ENCODE measurements around the gene AIF1. TPM values are rescaled to one million over a fixed set of nuclear protein-coding genes. Genes with fewer than 3 reads are reported as not detected.

Gene AIF1
- 15.2 TPM for total RNA-seq
- long read RNA-seq, transcript AIF1-203 (6 exons, 711 nt): major isoform, 5 of 7 reads
- long read RNA-seq, partial matches to known transcripts: 1 of 7 reads
- long read RNA-seq, other reads (novel, unspliced or antisense): 1 of 7 reads

DNA sequence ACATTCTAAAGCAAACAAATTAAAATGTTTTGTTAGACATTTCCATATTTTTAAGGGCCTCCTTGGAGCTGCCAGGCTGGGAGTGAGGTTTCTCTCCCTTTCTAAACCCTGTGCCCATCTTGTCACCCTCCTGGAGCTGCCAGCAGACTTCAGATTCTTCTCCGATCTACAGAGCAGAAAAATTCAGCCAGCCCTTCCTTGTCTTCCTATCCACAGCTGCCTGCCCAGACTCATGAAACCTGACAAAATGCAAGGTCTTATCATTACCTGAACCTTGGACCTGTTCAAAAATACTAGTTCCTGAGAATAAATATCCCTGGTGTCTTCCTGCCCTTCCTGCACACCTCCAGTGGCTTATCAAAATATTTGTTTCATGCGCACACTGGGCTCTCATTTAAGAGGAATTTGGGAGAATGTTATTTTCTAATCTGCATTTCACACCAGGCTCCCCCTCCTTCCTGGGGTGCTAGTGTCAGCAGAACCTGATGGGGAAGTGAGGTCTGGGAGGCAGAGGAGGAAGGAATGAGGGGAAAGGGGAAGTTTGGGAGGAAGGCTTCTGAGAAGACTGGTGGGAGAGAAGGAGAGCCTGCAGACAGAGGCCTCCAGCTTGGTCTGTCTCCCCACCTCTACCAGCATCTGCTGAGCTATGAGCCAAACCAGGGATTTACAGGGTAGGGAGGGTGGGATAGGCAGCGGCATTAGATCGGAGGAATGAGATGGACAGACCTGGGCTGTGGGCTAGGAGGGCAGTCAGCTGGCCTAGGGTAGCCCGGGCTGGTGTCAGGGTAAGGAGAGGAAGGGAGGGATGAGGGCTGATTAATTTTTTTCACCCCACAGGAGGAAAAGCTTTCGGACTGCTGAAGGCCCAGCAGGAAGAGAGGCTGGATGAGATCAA lies at the start of gene AIF1:
Gene AIF1, plus strand, starts transcription at position 551 of the 895 bp plus-strand sequence. Its CDS starts 96 bp downstream, at position 647.
- Histone ChIP-seq H3K36me3 (no peaks in the 10 kb centered on the region), H3K4me3 (peak within 1 kb of the TSS; percentile 44), H3K9me3 (replicated peaks) (no peaks in the 10 kb centered on the region), H3K27me3 (ENCODE audit: low read depth) (no peaks in the 10 kb centered on the region), H3K4me1 (peaks cover 6% of the 10 kb centered on the region), H3K27ac (replicated peaks) (peak within 1 kb of the TSS; percentile 42)
- TF ChIP-seq, protein P1, sequence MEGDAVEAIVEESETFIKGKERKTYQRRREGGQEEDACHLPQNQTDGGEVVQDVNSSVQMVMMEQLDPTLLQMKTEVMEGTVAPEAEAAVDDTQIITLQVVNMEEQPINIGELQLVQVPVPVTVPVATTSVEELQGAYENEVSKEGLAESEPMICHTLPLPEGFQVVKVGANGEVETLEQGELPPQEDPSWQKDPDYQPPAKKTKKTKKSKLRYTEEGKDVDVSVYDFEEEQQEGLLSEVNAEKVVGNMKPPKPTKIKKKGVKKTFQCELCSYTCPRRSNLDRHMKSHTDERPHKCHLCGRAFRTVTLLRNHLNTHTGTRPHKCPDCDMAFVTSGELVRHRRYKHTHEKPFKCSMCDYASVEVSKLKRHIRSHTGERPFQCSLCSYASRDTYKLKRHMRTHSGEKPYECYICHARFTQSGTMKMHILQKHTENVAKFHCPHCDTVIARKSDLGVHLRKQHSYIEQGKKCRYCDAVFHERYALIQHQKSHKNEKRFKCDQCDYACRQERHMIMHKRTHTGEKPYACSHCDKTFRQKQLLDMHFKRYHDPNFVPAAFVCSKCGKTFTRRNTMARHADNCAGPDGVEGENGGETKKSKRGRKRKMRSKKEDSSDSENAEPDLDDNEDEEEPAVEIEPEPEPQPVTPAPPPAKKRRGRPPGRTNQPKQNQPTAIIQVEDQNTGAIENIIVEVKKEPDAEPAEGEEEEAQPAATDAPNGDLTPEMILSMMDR (IDR thresholded peaks at IDR 0.05; ENCODE audit: borderline replicate concordance): no peak
- DNase-seq: no peak
- intact Hi-C loops (cut with micrococcal nuclease): no loop called here

DNA sequence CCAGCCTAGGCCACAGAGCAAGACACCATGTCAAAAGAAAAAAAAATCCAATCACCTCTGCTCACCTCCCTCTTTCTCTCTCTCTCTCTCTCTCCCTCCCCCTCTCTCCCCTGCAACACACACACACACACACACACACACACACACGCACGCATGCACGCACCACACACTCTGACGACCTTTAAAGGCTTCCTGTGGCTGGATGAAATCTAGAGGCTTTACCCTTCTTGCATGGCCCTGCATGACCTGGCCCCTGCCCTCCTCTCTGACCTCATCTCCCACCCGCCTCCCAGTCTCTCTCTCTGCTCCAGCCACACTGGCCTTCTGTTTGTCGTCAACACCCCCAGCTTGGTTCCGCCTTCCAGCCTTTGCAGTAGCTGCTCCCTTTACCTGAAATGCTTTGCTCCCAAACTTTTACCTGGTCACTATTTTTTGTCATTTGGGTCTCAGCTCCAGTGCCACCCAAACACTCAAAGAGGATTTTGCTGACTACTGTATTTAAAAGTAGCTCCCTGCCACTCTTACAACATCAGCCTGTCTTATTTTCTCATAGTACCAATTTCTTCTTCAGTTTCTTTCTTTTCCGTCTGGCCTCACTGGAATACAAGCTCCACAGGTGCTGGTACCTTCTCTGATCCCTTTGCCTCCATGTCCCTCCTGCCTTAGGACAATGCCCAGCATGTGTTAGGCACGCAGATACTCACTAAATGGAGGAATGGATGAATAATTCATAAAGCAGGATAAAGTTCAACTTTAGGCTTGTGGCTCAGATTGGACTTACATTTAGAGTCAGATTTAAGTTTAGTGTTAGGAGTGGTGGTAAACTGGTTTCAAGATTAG lies 47.3 kb upstream of the AIF1 start:
- Histone ChIP-seq H3K27ac (replicated peaks) (no peak overlapping the region), H3K27me3 (ENCODE audit: low read depth) (no peaks in the 10 kb centered on the region), H3K4me3 (no peak overlapping the region), H3K9me3 (replicated peaks) (no peaks in the 10 kb centered on the region), H3K4me1 (no peaks in the 10 kb centered on the region), H3K36me3 (no peaks in the 10 kb centered on the region)
- DNase-seq: no peak
- TF ChIP-seq, protein P1 (IDR thresholded peaks at IDR 0.05; ENCODE audit: borderline replicate concordance): no peak
- intact Hi-C loops (cut with micrococcal nuclease): no loop called here

DNA sequence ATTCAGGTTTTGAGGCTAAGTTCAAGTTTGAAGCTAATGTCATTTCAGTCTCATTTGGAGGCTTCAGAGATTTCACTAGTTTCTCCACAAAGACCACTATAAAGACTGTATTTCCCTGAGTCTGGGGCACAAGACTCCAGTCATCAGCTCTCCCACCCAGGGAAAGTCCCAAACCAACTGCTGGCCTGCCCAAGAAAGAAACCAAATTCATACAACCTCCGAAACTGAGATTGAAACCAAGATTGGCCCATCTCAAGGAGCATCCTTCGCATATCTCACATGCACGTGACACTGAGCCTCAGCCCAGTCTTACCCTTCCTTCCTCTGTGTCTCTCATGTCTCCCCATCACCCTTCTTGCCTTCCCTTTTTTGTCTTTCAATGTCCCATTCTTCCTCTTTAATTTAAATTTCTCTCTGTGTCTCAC lies 46.5 kb upstream of the AIF1 start:
- Histone ChIP-seq H3K4me3 (no peak overlapping the region), H3K9me3 (replicated peaks) (no peaks in the 10 kb centered on the region), H3K4me1 (no peaks in the 10 kb centered on the region), H3K36me3 (no peaks in the 10 kb centered on the region), H3K27me3 (ENCODE audit: low read depth) (no peaks in the 10 kb centered on the region), H3K27ac (replicated peaks) (no peak overlapping the region)
- intact Hi-C loops (cut with micrococcal nuclease): no loop called here
- no peak for DNase-seq
- TF ChIP-seq, protein P1 (IDR thresholded peaks at IDR 0.05; ENCODE audit: borderline replicate concordance): no peak

DNA sequence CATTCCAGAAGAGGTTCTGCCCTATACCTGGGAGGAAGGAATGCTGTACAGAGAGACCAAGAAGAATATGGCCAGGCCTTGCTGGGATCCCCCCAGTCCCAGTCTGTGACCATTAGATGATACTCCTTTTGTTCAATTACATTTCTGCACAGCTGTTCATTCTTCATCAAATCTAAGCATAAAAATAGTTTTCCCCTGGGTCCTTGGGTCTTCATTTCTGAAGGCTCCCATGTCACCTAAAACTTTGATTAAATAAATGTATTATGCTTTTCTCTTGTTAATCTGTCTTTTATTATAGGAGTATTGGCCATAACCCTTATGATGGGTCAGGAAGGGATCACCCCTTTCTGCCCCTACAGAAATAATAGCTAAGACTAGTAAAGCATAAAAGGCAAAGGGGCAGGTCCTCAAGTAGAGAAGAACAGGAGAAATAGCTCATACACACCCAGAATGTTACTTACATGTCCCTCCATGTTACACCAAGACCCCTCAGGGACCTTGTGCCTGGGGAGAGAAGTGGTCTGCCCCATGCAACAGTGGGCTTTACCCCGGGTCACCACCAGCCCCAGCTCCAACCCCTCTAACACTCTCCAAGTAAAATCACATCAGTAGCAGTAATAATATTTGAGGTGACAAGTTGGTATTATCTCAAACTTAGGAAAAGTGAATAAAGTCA lies 45.0 kb upstream of the AIF1 start:
- TF ChIP-seq, protein P1 (IDR thresholded peaks at IDR 0.05; ENCODE audit: borderline replicate concordance): no peak
- Histone ChIP-seq H3K9me3 (replicated peaks) (no peaks in the 10 kb centered on the region), H3K4me1 (no peaks in the 10 kb centered on the region), H3K4me3 (no peak overlapping the region), H3K27ac (replicated peaks) (no peak overlapping the region), H3K27me3 (ENCODE audit: low read depth) (no peaks in the 10 kb centered on the region), H3K36me3 (no peaks in the 10 kb centered on the region)
- intact Hi-C loops (cut with micrococcal nuclease): no loop called here
- no peak for DNase-seq

Measured in left ventricle myocardium inferior (tissue), 1 donor.